WTC11 (cell line): ENCODE measurements around the gene ACOXL. TPM values are rescaled to one million over a fixed set of nuclear protein-coding genes. Genes with fewer than 3 reads are reported as not detected.

Experiments used
- ATAC-seq: fragments of 200-7000 bp; cut with Tn5 transposase; 2 replicates; pipeline ENCODE4 v1.10.0; 2021; ENCODE audit warnings: mild to moderate bottlenecking, moderate library complexity
- CTCF ChIA-PET: fragments of 300-600 bp; sonication (Branson Sonifier 250); formaldehyde crosslinking; loops from one replicate; lab custom pipeline; 2021; ENCODE audit warnings: antibody characterized with exemption; lab: Charles Lee
- POLR2A ChIA-PET: fragments of 350-600 bp; sonication (Branson Sonifier 250); formaldehyde crosslinking; loops from one replicate; lab custom pipeline; 2021; ENCODE audit warnings: antibody characterized with exemption; lab: Charles Lee
- DNase-seq: peaks from one replicate; pipeline ENCODE4 v3.0.0; 2021; ENCODE audit warnings: low spot score
- H3K27ac Mint-ChIP-seq: 2 replicates; pipeline ENCODE4 v1.8.0; 2021; ENCODE audit warnings: mixed read lengths
- H3K27me3 Mint-ChIP-seq: 2 replicates; pipeline ENCODE4 v1.8.0; 2021; ENCODE audit warnings: low read depth, mild to moderate bottlenecking, moderate library complexity, mixed read lengths
- H3K36me3 Mint-ChIP-seq: 2 replicates; pipeline ENCODE4 v1.8.0; 2021; ENCODE audit warnings: mixed read lengths
- H3K4me1 Mint-ChIP-seq: 2 replicates; pipeline ENCODE4 v1.8.0; 2022; ENCODE audit warnings: mixed read lengths
- H3K4me3 Mint-ChIP-seq: 2 replicates; pipeline ENCODE4 v1.8.0; 2021; ENCODE audit warnings: mild to moderate bottlenecking, moderate library complexity, mixed read lengths
- H3K9me3 Mint-ChIP-seq: 2 replicates; pipeline ENCODE4 v1.8.0; 2021; ENCODE audit warnings: mixed read lengths
- CREB1 ChIP-seq: sonication (generic); formaldehyde crosslinking; IDR thresholded peaks from 2 replicates; pipeline ENCODE4 v1.8.0; 2023; ENCODE audit warnings: mild to moderate bottlenecking, missing genetic modification reagents
- ESRRA ChIP-seq: sonication (generic); formaldehyde crosslinking; IDR thresholded peaks from 2 replicates; pipeline ENCODE4 v1.8.1; 2022; ENCODE audit warnings: mild to moderate bottlenecking, missing genetic modification reagents, borderline replicate concordance
- FOXJ3 ChIP-seq: sonication (generic); formaldehyde crosslinking; IDR thresholded peaks from 2 replicates; pipeline ENCODE4 v1.9.0; 2021; ENCODE audit warnings: missing genetic modification reagents, mild to moderate bottlenecking, borderline replicate concordance
- FOXK1 ChIP-seq: sonication (generic); formaldehyde crosslinking; IDR thresholded peaks from 2 replicates; pipeline ENCODE4 v1.8.0; 2022; ENCODE audit warnings: mild to moderate bottlenecking, moderate library complexity, missing genetic modification reagents
- FOXP1 ChIP-seq: sonication (generic); formaldehyde crosslinking; IDR thresholded peaks from 2 replicates; pipeline ENCODE4 v1.8.0; 2022; ENCODE audit warnings: missing genetic modification reagents, mild to moderate bottlenecking, moderate library complexity, borderline replicate concordance
- GTF2I ChIP-seq: fragments of 250-450 bp; sonication (Bioruptor Pico); conservative IDR thresholded peaks from 2 replicates; pipeline ENCODE4 v1.4.0; 2021; ENCODE audit warnings: mild to moderate bottlenecking
- JAZF1 ChIP-seq: fragments of 250-450 bp; sonication (Bioruptor Pico); IDR thresholded peaks from 2 replicates; pipeline ENCODE4 v1.9.0; 2021; ENCODE audit warnings: moderate library complexity, mild to moderate bottlenecking, inconsistent platforms
- NFATC4 ChIP-seq: fragments of 250-450 bp; sonication (Bioruptor Pico); IDR thresholded peaks from 2 replicates; pipeline ENCODE4 v1.9.0; 2021; ENCODE audit warnings: mild to moderate bottlenecking
- NFE2L1 ChIP-seq: sonication (generic); formaldehyde crosslinking; IDR thresholded peaks from 2 replicates; pipeline ENCODE4 v1.8.1; 2023; ENCODE audit warnings: missing genetic modification reagents
- NR1H2 ChIP-seq: sonication (generic); formaldehyde crosslinking; IDR thresholded peaks from 2 replicates; pipeline ENCODE4 v1.9.0; 2021; ENCODE audit warnings: mild to moderate bottlenecking, moderate library complexity, missing genetic modification reagents
- STAT6 ChIP-seq: sonication (generic); formaldehyde crosslinking; conservative IDR thresholded peaks from 2 replicates; pipeline ENCODE4 v1.8.1; 2023; ENCODE audit warnings: mild to moderate bottlenecking, low read depth, missing genetic modification reagents, moderate library complexity
- USF1 ChIP-seq: sonication (generic); formaldehyde crosslinking; IDR thresholded peaks from 2 replicates; pipeline ENCODE4 v1.8.0; 2022; ENCODE audit warnings: mild to moderate bottlenecking, missing genetic modification reagents
- ZNF416 ChIP-seq: fragments of 250-450 bp; sonication (Bioruptor Pico); IDR thresholded peaks from 2 replicates; pipeline ENCODE4 v1.9.0; 2021; ENCODE audit warnings: mild to moderate bottlenecking, inconsistent platforms
- ZNF423 ChIP-seq: fragments of 250-450 bp; sonication (Bioruptor Pico); IDR thresholded peaks from 2 replicates; pipeline ENCODE4 v2.1.2; 2022; ENCODE audit warnings: mild to moderate bottlenecking, moderate library complexity
- ZNF532 ChIP-seq: fragments of 250-450 bp; sonication (Bioruptor Pico); IDR thresholded peaks from 2 replicates; pipeline ENCODE4 v1.9.0; 2021; ENCODE audit warnings: mild to moderate bottlenecking, borderline replicate concordance
- total RNA-seq: library from RNA; stranded (reverse); gene quantifications from 3 replicates; pipeline ENCODE4 v1.2.3, GENCODE V29; 2021
- TF ChIP-seq, protein P1 (sequence below): fragments of 250-450 bp; sonication (Bioruptor Pico); IDR thresholded peaks from 2 replicates; pipeline ENCODE4 v1.9.0; 2021; ENCODE audit warnings: mild to moderate bottlenecking
- TF ChIP-seq, protein P2 (sequence below): sonication (generic); formaldehyde crosslinking; IDR thresholded peaks from 2 replicates; pipeline ENCODE4 v1.8.0; 2023; ENCODE audit warnings: missing genetic modification reagents
- TF ChIP-seq, protein P3 (sequence below): sonication (generic); formaldehyde crosslinking; IDR thresholded peaks from 2 replicates; pipeline ENCODE4 v1.8.1; 2023; ENCODE audit warnings: mild to moderate bottlenecking, missing genetic modification reagents, moderate library complexity
- TF ChIP-seq, protein P4 (sequence below): sonication (generic); formaldehyde crosslinking; IDR thresholded peaks from 2 replicates; pipeline ENCODE4 v1.8.1; 2023; ENCODE audit warnings: mild to moderate bottlenecking, missing genetic modification reagents, moderate library complexity
- TF ChIP-seq, protein P5 (sequence below): fragments of 250-450 bp; sonication (Bioruptor Pico); conservative IDR thresholded peaks from 2 replicates; pipeline ENCODE4 v1.9.0; 2021; ENCODE audit warnings: mild to moderate bottlenecking

The ACOXL gene
- total RNA-seq, 1 experiment from 2014 or later = 14.9 TPM

DNA sequence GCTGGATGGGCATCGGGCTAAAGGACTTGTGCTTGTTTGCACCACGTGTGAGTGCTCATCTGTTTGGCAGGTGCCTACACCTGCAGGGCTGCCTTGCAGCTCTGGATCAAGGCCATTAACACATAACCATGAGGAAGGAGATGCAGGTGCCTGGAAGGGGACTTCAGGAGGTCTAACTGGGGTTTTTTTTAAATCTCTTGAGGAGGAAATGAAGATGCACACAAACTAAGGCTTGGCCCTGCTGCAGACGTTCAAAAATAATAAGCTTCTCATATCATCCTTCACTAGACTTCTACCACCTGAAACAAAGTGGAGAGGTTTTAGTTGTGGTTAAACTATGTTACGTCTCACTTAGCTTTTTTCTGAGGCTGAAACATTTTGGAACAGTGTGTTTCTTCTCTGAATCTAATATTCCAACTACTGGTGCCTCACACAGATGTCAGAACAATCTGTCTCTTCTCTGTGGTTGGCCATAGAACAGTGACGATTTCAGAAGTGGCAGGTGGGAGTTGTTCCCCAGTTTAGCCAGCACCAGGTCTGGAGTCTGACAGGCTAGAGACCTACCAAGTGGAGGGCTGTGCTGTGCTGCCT lies 424.8 kb downstream of the ACOXL start (continued):
- TF ChIP-seq, protein P1, sequence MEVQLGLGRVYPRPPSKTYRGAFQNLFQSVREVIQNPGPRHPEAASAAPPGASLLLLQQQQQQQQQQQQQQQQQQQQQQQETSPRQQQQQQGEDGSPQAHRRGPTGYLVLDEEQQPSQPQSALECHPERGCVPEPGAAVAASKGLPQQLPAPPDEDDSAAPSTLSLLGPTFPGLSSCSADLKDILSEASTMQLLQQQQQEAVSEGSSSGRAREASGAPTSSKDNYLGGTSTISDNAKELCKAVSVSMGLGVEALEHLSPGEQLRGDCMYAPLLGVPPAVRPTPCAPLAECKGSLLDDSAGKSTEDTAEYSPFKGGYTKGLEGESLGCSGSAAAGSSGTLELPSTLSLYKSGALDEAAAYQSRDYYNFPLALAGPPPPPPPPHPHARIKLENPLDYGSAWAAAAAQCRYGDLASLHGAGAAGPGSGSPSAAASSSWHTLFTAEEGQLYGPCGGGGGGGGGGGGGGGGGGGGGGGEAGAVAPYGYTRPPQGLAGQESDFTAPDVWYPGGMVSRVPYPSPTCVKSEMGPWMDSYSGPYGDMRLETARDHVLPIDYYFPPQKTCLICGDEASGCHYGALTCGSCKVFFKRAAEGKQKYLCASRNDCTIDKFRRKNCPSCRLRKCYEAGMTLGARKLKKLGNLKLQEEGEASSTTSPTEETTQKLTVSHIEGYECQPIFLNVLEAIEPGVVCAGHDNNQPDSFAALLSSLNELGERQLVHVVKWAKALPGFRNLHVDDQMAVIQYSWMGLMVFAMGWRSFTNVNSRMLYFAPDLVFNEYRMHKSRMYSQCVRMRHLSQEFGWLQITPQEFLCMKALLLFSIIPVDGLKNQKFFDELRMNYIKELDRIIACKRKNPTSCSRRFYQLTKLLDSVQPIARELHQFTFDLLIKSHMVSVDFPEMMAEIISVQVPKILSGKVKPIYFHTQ = no peak
- TF ChIP-seq ESRRA (CRISPR knock-in tag) (no peak), ZNF416 (no peak), FOXJ3 (CRISPR knock-in tag) (no peak), NFATC4 (CRISPR knock-in tag) (no peak), GTF2I (no peak), FOXK1 (CRISPR knock-in tag) (no peak)

GRCh38 chr2:111157798-111158197 lies 425.4 kb downstream of the ACOXL start:
- Mint-ChIP-seq H3K9me3 (no peaks in the 10 kb centered on the region), H3K36me3 (peaks cover 32% of the 10 kb centered on the region)
- TF ChIP-seq, protein P2, sequence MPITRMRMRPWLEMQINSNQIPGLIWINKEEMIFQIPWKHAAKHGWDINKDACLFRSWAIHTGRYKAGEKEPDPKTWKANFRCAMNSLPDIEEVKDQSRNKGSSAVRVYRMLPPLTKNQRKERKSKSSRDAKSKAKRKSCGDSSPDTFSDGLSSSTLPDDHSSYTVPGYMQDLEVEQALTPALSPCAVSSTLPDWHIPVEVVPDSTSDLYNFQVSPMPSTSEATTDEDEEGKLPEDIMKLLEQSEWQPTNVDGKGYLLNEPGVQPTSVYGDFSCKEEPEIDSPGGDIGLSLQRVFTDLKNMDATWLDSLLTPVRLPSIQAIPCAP (CRISPR knock-in tag) = no peak
- TF ChIP-seq, protein P3, sequence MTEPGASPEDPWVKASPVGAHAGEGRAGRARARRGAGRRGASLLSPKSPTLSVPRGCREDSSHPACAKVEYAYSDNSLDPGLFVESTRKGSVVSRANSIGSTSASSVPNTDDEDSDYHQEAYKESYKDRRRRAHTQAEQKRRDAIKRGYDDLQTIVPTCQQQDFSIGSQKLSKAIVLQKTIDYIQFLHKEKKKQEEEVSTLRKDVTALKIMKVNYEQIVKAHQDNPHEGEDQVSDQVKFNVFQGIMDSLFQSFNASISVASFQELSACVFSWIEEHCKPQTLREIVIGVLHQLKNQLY (CRISPR knock-in tag) = no peak
- TF ChIP-seq ESRRA (CRISPR knock-in tag) (no peak), NR1H2 (CRISPR knock-in tag) (no peak), ZNF423 (no peak), USF1 (CRISPR knock-in tag) (no peak), NFE2L1 (CRISPR knock-in tag) (no peak), FOXP1 (CRISPR knock-in tag) (no peak), CREB1 (CRISPR knock-in tag) (no peak), JAZF1 (CRISPR knock-in tag) (no peak), ZNF532 (CRISPR knock-in tag) (no peak), STAT6 (no peak)
- TF ChIP-seq, protein P4, sequence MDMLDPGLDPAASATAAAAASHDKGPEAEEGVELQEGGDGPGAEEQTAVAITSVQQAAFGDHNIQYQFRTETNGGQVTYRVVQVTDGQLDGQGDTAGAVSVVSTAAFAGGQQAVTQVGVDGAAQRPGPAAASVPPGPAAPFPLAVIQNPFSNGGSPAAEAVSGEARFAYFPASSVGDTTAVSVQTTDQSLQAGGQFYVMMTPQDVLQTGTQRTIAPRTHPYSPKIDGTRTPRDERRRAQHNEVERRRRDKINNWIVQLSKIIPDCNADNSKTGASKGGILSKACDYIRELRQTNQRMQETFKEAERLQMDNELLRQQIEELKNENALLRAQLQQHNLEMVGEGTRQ (CRISPR knock-in tag) = no peak
- TF ChIP-seq, protein P5, sequence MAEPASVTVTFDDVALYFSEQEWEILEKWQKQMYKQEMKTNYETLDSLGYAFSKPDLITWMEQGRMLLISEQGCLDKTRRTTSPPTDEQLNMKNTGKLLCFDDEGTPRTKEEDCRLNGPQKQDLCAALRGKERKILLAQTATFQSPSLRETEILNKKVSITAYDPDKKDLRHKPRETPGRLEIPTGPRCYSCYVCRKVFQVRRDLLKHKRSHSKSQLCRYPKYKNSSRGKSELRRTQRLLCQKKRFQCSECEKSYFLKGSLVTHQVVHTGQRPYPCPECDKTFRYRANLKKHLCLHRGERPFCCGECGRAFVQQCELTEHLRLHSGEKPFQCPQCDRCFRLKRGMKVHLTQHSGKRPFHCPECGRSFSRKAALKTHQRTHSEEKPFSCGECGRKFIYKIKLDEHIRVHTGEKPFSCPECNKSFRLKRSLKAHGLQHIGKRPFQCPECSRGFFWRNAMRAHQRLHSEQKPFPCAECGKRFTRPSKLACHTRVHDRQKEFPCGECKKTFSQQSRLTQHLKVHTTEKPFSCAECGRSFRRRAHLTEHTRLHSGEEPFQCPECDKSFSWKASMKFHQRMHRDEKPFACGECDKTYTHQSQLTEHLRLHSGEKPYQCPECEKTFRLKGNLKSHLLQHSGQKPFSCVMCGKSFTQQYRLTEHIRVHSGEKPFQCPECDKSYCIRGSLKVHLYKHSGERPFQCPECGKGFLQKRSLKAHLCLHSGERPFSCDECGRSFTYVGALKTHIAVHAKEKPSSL = no peak
- TF ChIP-seq, all 79 proteins: peak for 0
- H3K4me1 Mint-ChIP-seq = peaks cover 25% of the 10 kb centered on the region
- ATAC-seq = peak; percentile 32; the same call in 1 of the 2 replicates
- ChIA-PET CTCF (no interaction called here), POLR2A (no interaction called here)
- no peak for DNase-seq
- H3K4me3 Mint-ChIP-seq = no peak overlapping the region
- peak overlapping the region; percentile 24; the same call in 1 of the 2 replicates for H3K27ac Mint-ChIP-seq
- H3K27me3 Mint-ChIP-seq = no peaks in the 10 kb centered on the region
